Vagina (tissue), 2 donors: ENCODE measurements around the gene DIAPH2.

Experiments
- CTCF ChIP-seq, 3 experiments: fragments of 450-650 bp in 2 of 3; fragments of 200-600 bp in 1 of 3; sonication (generic) in 1 of 3; IDR thresholded peaks; one replicate each; pipeline ENCODE4 v1.5.1; 2017 to 2019; ENCODE audit warnings: antibody characterized with exemption in 3 of 3, mild to moderate bottlenecking in 2 of 3, moderate library complexity in 2 of 3
- POLR2A ChIP-seq, 2 donors: fragments of 450-650 bp; IDR thresholded peaks; one replicate each; pipeline ENCODE4 v1.6.1; 2017; ENCODE audit warnings: antibody characterized with exemption in 2 of 2, mild to moderate bottlenecking in 2 of 2, moderate library complexity in 2 of 2

- no peak for TF ChIP-seq CTCF (IDR thresholded peaks at IDR 0.05)
- TF ChIP-seq POLR2A (IDR thresholded peaks at IDR 0.05) = no peak
Observed at GRCh38 chrX:97529536-97530200, 845.0 kb downstream of the DIAPH2 start.
